Body of pancreas (tissue), 4 donors: ENCODE data around the gene MED20. TPM values are rescaled to one million over a fixed set of nuclear protein-coding genes. Genes with fewer than 3 reads are reported as not detected.

Experiments used
- ATAC-seq: fragments of 150-250 bp; one replicate; pipeline ENCODE4 v1.9.1; 2016
- DNase-seq, 4 donors: peaks; one replicate each; pipeline ENCODE4 v3.0.0-alpha.2; 2019
- H3K27ac ChIP-seq, 4 donors: fragments of 200-600 bp; sonication (generic); 1 replicate in 3 of 4; 2 replicates in 1 of 4; pipeline versions ENCODE4 v1.5.1 to v1.6.1; 2016 to 2019; ENCODE audit warnings: mild to moderate bottlenecking in 1 of 4, mixed read lengths in 1 of 4, moderate library complexity in 1 of 4
- H3K27me3 ChIP-seq, 2 donors: fragments of 200-600 bp; sonication (generic); one replicate each; pipeline ENCODE4 v1.6.0; 2016; ENCODE audit warnings: mild to moderate bottlenecking in 1 of 2
- H3K36me3 ChIP-seq, 2 donors: fragments of 200-600 bp; sonication (generic); replicated peaks in 1 of 2; 2 replicates each; pipeline ENCODE4 v1.5.1; 2016; ENCODE audit warnings: low read depth in 2 of 2; ENCODE audit not compliant: insufficient read depth in 1 of 2
- H3K4me1 ChIP-seq: fragments of 200-600 bp; sonication (generic); one replicate; pipeline ENCODE4 v1.6.0; 2016
- H3K4me3 ChIP-seq, 2 donors: fragments of 200-600 bp; sonication (generic); 1 replicate in 1 of 2; 2 replicates in 1 of 2; pipeline ENCODE4 v1.5.1; 2016 to 2019
- H3K9me3 ChIP-seq, 3 donors: fragments of 200-600 bp; sonication (generic); 1 replicate in 2 of 3; 2 replicates in 1 of 3; pipeline ENCODE4 v1.5.1; 2016
- POLR2A ChIP-seq, 3 donors: fragments of 450-650 bp; IDR thresholded peaks; one replicate each; pipeline ENCODE4 v1.6.1; 2016; ENCODE audit warnings: antibody characterized with exemption in 3 of 3, mild to moderate bottlenecking in 2 of 3
- WGBS, 2 donors: methylation state at CpG; one replicate each; pipeline ENCODE4 v1.1.5; 2017; 5-methylcytosine and 5-hydroxymethylcytosine counted together
- intact Hi-C: fragments of 100-400 bp; cut with DNase I; formaldehyde crosslinking; loops from one replicate; pipeline ENCODE4 v1.15.1; 2023
- total RNA-seq, 2 donors: library from RNA; depleted of rRNA; stranded (reverse); fragments of >200 nt; gene quantifications; one replicate each; pipeline ENCODE4 v1.1.0, GENCODE V29; 2016
- TF ChIP-seq, protein P1 (sequence below), 7 experiments: fragments of 450-650 bp in 4 of 7; fragments of 200-600 bp in 3 of 7; sonication (generic) in 3 of 7; IDR thresholded peaks; one replicate each; pipeline ENCODE4 v1.5.1; 2016 to 2019; ENCODE audit warnings: antibody characterized with exemption in 7 of 7

The MED20 gene
- total RNA-seq, 2 donors from 2014 or later = 9.9 to 17.8 TPM

DNA sequence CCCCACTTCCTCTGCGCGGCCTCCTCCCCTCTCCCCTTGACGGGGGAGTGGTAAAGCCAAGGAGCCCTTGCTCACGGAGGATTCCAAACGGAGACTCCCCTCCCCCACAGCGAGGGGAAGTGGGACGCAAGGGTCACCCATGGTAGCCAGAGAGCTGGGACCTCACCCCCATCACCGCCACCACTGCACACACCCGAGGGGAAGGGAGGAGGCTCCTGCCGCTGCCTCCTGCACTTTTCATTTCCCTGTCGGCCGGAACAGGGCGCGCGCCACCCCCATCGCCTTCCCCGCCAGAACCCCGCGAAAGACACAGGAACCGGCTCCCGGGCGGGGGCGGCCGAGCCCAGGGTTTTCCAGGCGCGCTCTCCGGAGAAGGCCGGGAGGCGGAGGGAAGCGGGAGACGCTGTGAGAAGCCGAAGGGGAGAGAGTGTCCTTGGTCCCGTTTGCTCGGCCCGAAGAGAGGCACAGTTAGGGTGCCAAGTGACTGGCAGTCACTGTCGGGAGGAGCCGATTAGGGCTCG is 19.9 kb upstream of the MED20 start:
- ATAC-seq (peak; percentile 12), DNase-seq (peak; percentile 26 to 36 (median 29))
- Histone ChIP-seq H3K4me3 (peak overlapping the region; percentile 11 to 68), H3K4me1 (peaks cover 41% of the 10 kb centered on the region), H3K36me3 (no peaks in the 10 kb centered on the region), H3K27me3 (no peaks in the 10 kb centered on the region), H3K9me3 (no peaks in the 10 kb centered on the region), H3K27ac (peak overlapping the region; percentile 45 to 79 (median 61))
- intact Hi-C loops = no loop called here
- 1% methylated on average over 29 to 36 of the region's 38 CpGs for WGBS, 2 donors
- TF ChIP-seq POLR2A (IDR thresholded peaks at IDR 0.05) = no peak
- TF ChIP-seq, protein P1, sequence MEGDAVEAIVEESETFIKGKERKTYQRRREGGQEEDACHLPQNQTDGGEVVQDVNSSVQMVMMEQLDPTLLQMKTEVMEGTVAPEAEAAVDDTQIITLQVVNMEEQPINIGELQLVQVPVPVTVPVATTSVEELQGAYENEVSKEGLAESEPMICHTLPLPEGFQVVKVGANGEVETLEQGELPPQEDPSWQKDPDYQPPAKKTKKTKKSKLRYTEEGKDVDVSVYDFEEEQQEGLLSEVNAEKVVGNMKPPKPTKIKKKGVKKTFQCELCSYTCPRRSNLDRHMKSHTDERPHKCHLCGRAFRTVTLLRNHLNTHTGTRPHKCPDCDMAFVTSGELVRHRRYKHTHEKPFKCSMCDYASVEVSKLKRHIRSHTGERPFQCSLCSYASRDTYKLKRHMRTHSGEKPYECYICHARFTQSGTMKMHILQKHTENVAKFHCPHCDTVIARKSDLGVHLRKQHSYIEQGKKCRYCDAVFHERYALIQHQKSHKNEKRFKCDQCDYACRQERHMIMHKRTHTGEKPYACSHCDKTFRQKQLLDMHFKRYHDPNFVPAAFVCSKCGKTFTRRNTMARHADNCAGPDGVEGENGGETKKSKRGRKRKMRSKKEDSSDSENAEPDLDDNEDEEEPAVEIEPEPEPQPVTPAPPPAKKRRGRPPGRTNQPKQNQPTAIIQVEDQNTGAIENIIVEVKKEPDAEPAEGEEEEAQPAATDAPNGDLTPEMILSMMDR (IDR thresholded peaks at IDR 0.05) = peak in 1 of 7 experiments; percentile 10

GRCh38 chr6:41939848-41940758 is 19.2 kb upstream of the MED20 start:
- H3K4me3 ChIP-seq = peak overlapping the region in 1 of 2 donors; percentile 68
- peaks cover 0 to under 1% of the 10 kb centered on the region in 2 donors for H3K36me3 ChIP-seq
- DNase-seq (peak in 1 of 4 donors; percentile 16), ATAC-seq (no peak)
- intact Hi-C loops = loop anchor here (5.0 to 10.0 kb wide), 2 partner anchors 95 to 102 kb away; no protein-coding TSS in a partner anchor
- no peak for TF ChIP-seq POLR2A (IDR thresholded peaks at IDR 0.05)
- TF ChIP-seq, protein P1 (IDR thresholded peaks at IDR 0.05) = no peak
- H3K9me3 ChIP-seq = no peaks in the 10 kb centered on the region
- H3K4me1 ChIP-seq = peaks cover 43% of the 10 kb centered on the region
- WGBS, 2 donors = 43 to 54% methylated on average over 20 to 27 of the region's 27 CpGs
- H3K27ac ChIP-seq = peak overlapping the region in 2 of 4 donors; percentile 68 to 79
- no peaks in the 10 kb centered on the region for H3K27me3 ChIP-seq

DNA sequence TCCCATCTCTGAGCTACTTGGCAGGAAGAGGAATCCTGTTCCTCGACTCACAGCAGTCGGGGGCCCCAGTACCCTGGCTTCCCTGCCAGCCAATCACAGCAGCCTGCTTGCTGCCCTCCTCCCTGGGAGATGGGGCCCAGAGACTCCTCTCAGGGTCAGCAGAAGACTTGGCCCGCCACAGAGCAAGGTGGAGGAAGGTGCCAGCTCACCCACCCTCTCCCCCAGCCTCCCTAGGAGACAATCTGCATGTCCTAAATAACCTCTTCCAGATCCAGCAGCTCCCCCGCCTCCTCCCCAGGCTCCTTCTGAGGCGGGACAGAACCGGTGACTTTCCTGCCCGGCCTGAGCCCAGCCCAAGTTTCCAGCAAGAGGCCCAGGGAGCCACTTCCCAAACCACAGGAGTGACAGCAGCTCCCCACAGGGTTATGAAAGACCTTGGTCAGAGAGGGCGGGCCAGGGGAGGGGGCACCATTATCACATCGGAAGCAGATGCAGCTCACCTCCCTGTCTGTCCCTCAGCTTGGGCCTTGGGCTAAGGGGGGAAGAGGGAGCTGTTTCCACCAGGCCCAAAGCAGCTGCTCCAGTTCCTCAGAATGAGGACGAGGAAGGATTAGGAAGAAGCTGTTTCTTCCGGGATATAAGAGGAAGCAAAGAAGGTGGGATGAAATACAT is 18.4 kb upstream of the MED20 start:
- Histone ChIP-seq H3K36me3 (peaks cover 0 to 4% of the 10 kb centered on the region in 2 donors), H3K4me3 (no peak overlapping the region), H3K27ac (peak overlapping the region in 1 of 4 donors; percentile 0), H3K4me1 (peaks cover 43% of the 10 kb centered on the region), H3K9me3 (no peaks in the 10 kb centered on the region), H3K27me3 (no peaks in the 10 kb centered on the region)
- no peak for ATAC-seq
- intact Hi-C loops = loop anchor here (5.0 to 10.0 kb wide), 2 partner anchors 95 to 103 kb away; no protein-coding TSS in a partner anchor
- 57 to 68% methylated on average over 5 to 11 of the region's 11 CpGs for WGBS, 2 donors
- TF ChIP-seq, protein P1 (IDR thresholded peaks at IDR 0.05) = no peak
- no peak for TF ChIP-seq POLR2A (IDR thresholded peaks at IDR 0.05)
- peak in 1 of 4 donors; percentile 32 for DNase-seq

- DNase-seq (no peak), ATAC-seq (no peak)
- H3K27ac ChIP-seq = peak overlapping the region in 1 of 4 donors; percentile 11
- H3K36me3 ChIP-seq = peaks cover 0 to 4% of the 10 kb centered on the region in 2 donors
- peaks cover 43% of the 10 kb centered on the region for H3K4me1 ChIP-seq
- intact Hi-C loops = loop anchor here (5.0 to 10.0 kb wide), 2 partner anchors 94 to 104 kb away; no protein-coding TSS in a partner anchor
- TF ChIP-seq, protein P1 (IDR thresholded peaks at IDR 0.05) = no peak
- no peak for TF ChIP-seq POLR2A (IDR thresholded peaks at IDR 0.05)
- no peaks in the 10 kb centered on the region for H3K27me3 ChIP-seq
- H3K4me3 ChIP-seq = no peak overlapping the region
- 69 to 82% methylated on average over 4 to 5 of the region's 5 CpGs for WGBS, 2 donors
- H3K9me3 ChIP-seq = no peaks in the 10 kb centered on the region
Observed at GRCh38 chr6:41938590-41939175, 17.7 kb upstream of the MED20 start.
